Progenitor cell of endocrine pancreas (in vitro differentiated cells): Measurements from ENCODE around the gene SLC39A8. TPM values are rescaled to one million over a fixed set of nuclear protein-coding genes. Genes with fewer than 3 reads are reported as not detected.

Experiments
- DNase-seq: peaks from one replicate; pipeline ENCODE4 v3.0.0; 2021; ENCODE audit warnings: low spot score; ENCODE audit not compliant: unreplicated experiment
- H3K27ac Mint-ChIP-seq: 2 replicates; pipeline ENCODE4 v1.8.0; 2021; ENCODE audit warnings: mild to moderate bottlenecking, moderate library complexity, mixed read lengths
- H3K27me3 Mint-ChIP-seq: 2 replicates; pipeline ENCODE4 v1.8.0; 2021; ENCODE audit warnings: mixed read lengths
- H3K36me3 Mint-ChIP-seq: 2 replicates; pipeline ENCODE4 v1.8.0; 2022; ENCODE audit warnings: mixed read lengths; ENCODE audit not compliant: insufficient read depth
- H3K4me1 Mint-ChIP-seq: 2 replicates; pipeline ENCODE4 v1.8.0; 2021; ENCODE audit warnings: low read depth, mixed read lengths
- H3K4me3 Mint-ChIP-seq: 2 replicates; pipeline ENCODE4 v1.8.0; 2021; ENCODE audit warnings: low read depth, mild to moderate bottlenecking, moderate library complexity, mixed read lengths
- H3K9me3 Mint-ChIP-seq: 2 replicates; pipeline ENCODE4 v1.8.0; 2021; ENCODE audit warnings: low read depth, mixed read lengths
- CTCF ChIP-seq: fragments of 200-600 bp; sonication (generic); IDR thresholded peaks from one replicate; pipeline ENCODE4 v1.5.0; 2021; ENCODE audit warnings: antibody characterized with exemption, mild to moderate bottlenecking; ENCODE audit not compliant: unreplicated experiment
- total RNA-seq: library from RNA; stranded (reverse); gene quantifications from 2 replicates; pipeline ENCODE4 v1.2.1, GENCODE V29; 2021

The SLC39A8 gene
- total RNA-seq, 1 donor from 2014 or later: 1.6 TPM

GRCh38 chr4:102268355-102268754 is 76.9 kb downstream of the SLC39A8 start:
- H3K27ac Mint-ChIP-seq: no peak overlapping the region
- no peak overlapping the region for H3K4me3 Mint-ChIP-seq
- H3K9me3 Mint-ChIP-seq: no peaks in the 10 kb centered on the region
- no peak for DNase-seq
- no peaks in the 10 kb centered on the region for H3K36me3 Mint-ChIP-seq
- no peak for TF ChIP-seq CTCF
- no peaks in the 10 kb centered on the region for H3K27me3 Mint-ChIP-seq
- no peaks in the 10 kb centered on the region for H3K4me1 Mint-ChIP-seq

- H3K4me3 Mint-ChIP-seq: no peak overlapping the region
Observed at GRCh38 chr4:102263024-102263787, 82.1 kb downstream of the SLC39A8 start.

GRCh38 chr4:102259702-102260101 is 85.6 kb downstream of the SLC39A8 start:
- TF ChIP-seq CTCF: no peak
- Mint-ChIP-seq H3K9me3 (no peaks in the 10 kb centered on the region), H3K4me1 (no peaks in the 10 kb centered on the region), H3K4me3 (no peak overlapping the region), H3K27ac (no peak overlapping the region), H3K27me3 (no peaks in the 10 kb centered on the region), H3K36me3 (no peaks in the 10 kb centered on the region)
- DNase-seq: no peak

More at GRCh38 chr4:102263024-102263787, 82.1 kb downstream of the SLC39A8 start:
- Mint-ChIP-seq H3K27me3 (no peaks in the 10 kb centered on the region), H3K36me3 (no peaks in the 10 kb centered on the region), H3K9me3 (no peaks in the 10 kb centered on the region), H3K4me1 (no peaks in the 10 kb centered on the region), H3K27ac (no peak overlapping the region)
- TF ChIP-seq CTCF: peak; percentile 66
- DNase-seq: no peak

GRCh38 chr4:102259081-102259480 is 86.2 kb downstream of the SLC39A8 start:
- H3K36me3 Mint-ChIP-seq: no peaks in the 10 kb centered on the region
- H3K4me3 Mint-ChIP-seq: no peak overlapping the region
- H3K27me3 Mint-ChIP-seq: no peaks in the 10 kb centered on the region
- peaks cover 2% of the 10 kb centered on the region for H3K4me1 Mint-ChIP-seq
- H3K27ac Mint-ChIP-seq: no peak overlapping the region
- no peaks in the 10 kb centered on the region for H3K9me3 Mint-ChIP-seq
- DNase-seq: no peak
- no peak for TF ChIP-seq CTCF

GRCh38 chr4:102256321-102256720 is 89.0 kb downstream of the SLC39A8 start:
- no peaks in the 10 kb centered on the region for H3K36me3 Mint-ChIP-seq
- H3K27me3 Mint-ChIP-seq: no peaks in the 10 kb centered on the region
- H3K27ac Mint-ChIP-seq: no peak overlapping the region
- H3K4me3 Mint-ChIP-seq: no peak overlapping the region
- H3K4me1 Mint-ChIP-seq: peaks cover 5% of the 10 kb centered on the region
- no peaks in the 10 kb centered on the region for H3K9me3 Mint-ChIP-seq
- DNase-seq: no peak
- TF ChIP-seq CTCF: no peak
